ENCODE results near the gene H1-8.
A peak's percentile ranks its signal among the peaks of the same experiment; 100 is the strongest.

The H1-8 gene

GRCh38 chr3:129596194-129597086, 53.5 kb downstream of the H1-8 start:
- DNase-seq, result no peak

- no peak for DNase-seq
Observed at GRCh38 chr3:129597087-129597999, 54.4 kb downstream of the H1-8 start.

- no peak for DNase-seq
Observed at GRCh38 chr3:129598000-129598381, 55.0 kb downstream of the H1-8 start.

GRCh38 chr3:129598484-129598883, 55.5 kb downstream of the H1-8 start:
- DNase-seq, result no peak

GRCh38 chr3:129599073-129599472, 56.1 kb downstream of the H1-8 start:
- DNase-seq, result no peak

- peak; percentile 73 for DNase-seq
Observed at GRCh38 chr3:129599607-129600006, 56.6 kb downstream of the H1-8 start.

GRCh38 chr3:129600348-129600747, 57.4 kb downstream of the H1-8 start:
- DNase-seq, result no peak
